ENCODE data around the gene WT1. TPM values are rescaled to one million over a fixed set of nuclear protein-coding genes. Genes with fewer than 3 reads are reported as not detected.
A peak's percentile ranks its signal among the peaks of the same experiment; 100 is the strongest.

Gene WT1
- polyA plus RNA-seq (2013, experiment 1 of 2) = not detected
- not detected for polyA plus RNA-seq (2013, experiment 2 of 2)

- no peak within 1 kb of the TSS for H2BK120ac ChIP-seq (ENCODE audit: low read depth, low read length)
- no peak within 1 kb of the TSS for H2BK12ac ChIP-seq (ENCODE audit: low read length)
- no peak within 1 kb of the TSS for H4K91ac ChIP-seq (ENCODE audit: low read depth, low read length, poor library complexity)
- H2BK5ac ChIP-seq (ENCODE audit: low read length) = no peak within 1 kb of the TSS
- H3K27me3 ChIP-seq (ENCODE audit: control insufficient read depth in 3 of 3, insufficient read depth in 3 of 3, low read depth in 1 of 3, low read length in 3 of 3) = peaks cover 84 to 99% (median 95%) of the 10 kb centered on the region in 3 experiments
- H3K9me3 ChIP-seq (replicated peaks in 1 of 2; ENCODE audit: control insufficient read depth in 2 of 2, insufficient read depth in 1 of 2, low read depth in 1 of 2, low read length in 2 of 2) = peaks cover 2 to 8% of the 10 kb centered on the region in 2 donors
- no peak within 1 kb of the TSS for H3K4ac ChIP-seq (ENCODE audit: low read length)
- H3K27ac ChIP-seq (replicated peaks; ENCODE audit: low read length) = no peak within 1 kb of the TSS
- no peaks in the 10 kb centered on the region for H3K36me3 ChIP-seq (replicated peaks in 1 of 2; ENCODE audit: control insufficient read depth in 2 of 2, insufficient read depth in 2 of 2, low read length in 2 of 2)
- no peak within 1 kb of the TSS for H2BK15ac ChIP-seq (ENCODE audit: low read length)
- H3K4me2 ChIP-seq (ENCODE audit: insufficient read depth, low read length, poor library complexity, severe bottlenecking) = peak within 1 kb of the TSS; percentile 48
- peak within 1 kb of the TSS; percentile 53 for H2AFZ ChIP-seq (ENCODE audit: low read length)
- peak within 1 kb of the TSS; percentile 81 for H3K18ac ChIP-seq (ENCODE audit: low read length)
- no CpG with 5 or more reads among the region's 25 CpGs for WGBS, 2 donors (ENCODE audit: extremely low coverage in 2 of 2, insufficient read length in 2 of 2, insufficient replicate concordance in 1 of 2)
- no peak within 1 kb of the TSS for H2AK5ac ChIP-seq (ENCODE audit: low read depth, low read length)
- H4K8ac ChIP-seq (ENCODE audit: low read depth, low read length) = no peak within 1 kb of the TSS
- no peaks in the 10 kb centered on the region for H3K79me1 ChIP-seq (ENCODE audit: low read depth, low read length)
- H3K23ac ChIP-seq (ENCODE audit: low read depth, low read length, poor library complexity) = peak within 1 kb of the TSS; percentile 86
- DNase-seq (ENCODE audit: low spot score) = no peak
- peak within 1 kb of the TSS; percentile 3 for H3K9ac ChIP-seq (ENCODE audit: low read depth, low read length, poor library complexity)
- H3K4me1 ChIP-seq (ENCODE audit: control insufficient read depth in 2 of 2, insufficient read depth in 1 of 2, low read depth in 1 of 2, low read length in 2 of 2) = peaks cover 0 to 8% of the 10 kb centered on the region in 2 donors
- no peak within 1 kb of the TSS for H3K4me3 ChIP-seq (ENCODE audit: low read length in 2 of 2)
- H3K14ac ChIP-seq (ENCODE audit: low read length) = no peak within 1 kb of the TSS
Measured at GRCh38 chr11:32435511-32435941, at the start of gene WT1. Gene WT1, minus strand, starts transcription at chr11:32435539.

- peak overlapping the region; percentile 32 for H3K4me2 ChIP-seq (ENCODE audit: insufficient read depth, low read length, poor library complexity, severe bottlenecking)
- no peak overlapping the region for H3K14ac ChIP-seq (ENCODE audit: low read length)
- H2BK5ac ChIP-seq (ENCODE audit: low read length) = no peak overlapping the region
- no peak overlapping the region for H3K4ac ChIP-seq (ENCODE audit: low read length)
- no peak overlapping the region for H2BK120ac ChIP-seq (ENCODE audit: low read depth, low read length)
- no peak overlapping the region for H4K8ac ChIP-seq (ENCODE audit: low read depth, low read length)
- no peak overlapping the region for H2AFZ ChIP-seq (ENCODE audit: low read length)
- H3K27ac ChIP-seq (replicated peaks; ENCODE audit: low read length) = peak overlapping the region; percentile 44
- H2AK5ac ChIP-seq (ENCODE audit: low read depth, low read length) = no peak overlapping the region
- H3K27me3 ChIP-seq (ENCODE audit: control insufficient read depth in 3 of 3, insufficient read depth in 3 of 3, low read depth in 1 of 3, low read length in 3 of 3) = peaks cover 0 to 11% (median 0%) of the 10 kb centered on the region in 3 experiments
- no CpG with 5 or more reads among the region's 4 CpGs for WGBS, 2 donors (ENCODE audit: extremely low coverage in 2 of 2, insufficient read length in 2 of 2, insufficient replicate concordance in 1 of 2)
- H3K23ac ChIP-seq (ENCODE audit: low read depth, low read length, poor library complexity) = no peak overlapping the region
- no peaks in the 10 kb centered on the region for H3K36me3 ChIP-seq (replicated peaks in 1 of 2; ENCODE audit: control insufficient read depth in 2 of 2, insufficient read depth in 2 of 2, low read length in 2 of 2)
- no peaks in the 10 kb centered on the region for H3K79me1 ChIP-seq (ENCODE audit: low read depth, low read length)
- H3K9ac ChIP-seq (ENCODE audit: low read depth, low read length, poor library complexity) = no peak overlapping the region
- H2BK15ac ChIP-seq (ENCODE audit: low read length) = no peak overlapping the region
- DNase-seq (ENCODE audit: low spot score) = peak; percentile 14
- H4K91ac ChIP-seq (ENCODE audit: low read depth, low read length, poor library complexity) = no peak overlapping the region
- no peaks in the 10 kb centered on the region for H3K9me3 ChIP-seq (replicated peaks in 1 of 2; ENCODE audit: control insufficient read depth in 2 of 2, insufficient read depth in 1 of 2, low read depth in 1 of 2, low read length in 2 of 2)
- H3K18ac ChIP-seq (ENCODE audit: low read length) = no peak overlapping the region
- peaks cover 0 to 7% of the 10 kb centered on the region in 2 donors for H3K4me1 ChIP-seq (ENCODE audit: control insufficient read depth in 2 of 2, insufficient read depth in 1 of 2, low read depth in 1 of 2, low read length in 2 of 2)
- H2BK12ac ChIP-seq (ENCODE audit: low read length) = no peak overlapping the region
- H3K4me3 ChIP-seq (ENCODE audit: low read length in 2 of 2) = no peak overlapping the region
Measured at GRCh38 chr11:32479291-32479690, 44.0 kb upstream of the WT1 start.

GRCh38 chr11:32478277-32478731, 43.0 kb upstream of the WT1 start:
- WGBS, 2 donors (ENCODE audit: extremely low coverage in 2 of 2, insufficient read length in 2 of 2, insufficient replicate concordance in 1 of 2) = no CpG with 5 or more reads among the region's 7 CpGs
- Histone ChIP-seq H2BK15ac (ENCODE audit: low read length) (no peak overlapping the region), H2BK120ac (ENCODE audit: low read depth, low read length) (no peak overlapping the region), H3K79me1 (ENCODE audit: low read depth, low read length) (no peaks in the 10 kb centered on the region), H3K36me3 (replicated peaks in 1 of 2; ENCODE audit: control insufficient read depth in 2 of 2, insufficient read depth in 2 of 2, low read length in 2 of 2) (no peaks in the 10 kb centered on the region), H3K4me1 (ENCODE audit: control insufficient read depth in 2 of 2, insufficient read depth in 1 of 2, low read depth in 1 of 2, low read length in 2 of 2) (peaks cover 0 to 7% of the 10 kb centered on the region in 2 donors), H2AK5ac (ENCODE audit: low read depth, low read length) (no peak overlapping the region), H2BK5ac (ENCODE audit: low read length) (no peak overlapping the region), H4K8ac (ENCODE audit: low read depth, low read length) (no peak overlapping the region), H3K4me3 (ENCODE audit: low read length in 2 of 2) (no peak overlapping the region), H3K14ac (ENCODE audit: low read length) (no peak overlapping the region), H2BK12ac (ENCODE audit: low read length) (no peak overlapping the region), H3K4me2 (ENCODE audit: insufficient read depth, low read length, poor library complexity, severe bottlenecking) (no peak overlapping the region), H3K27me3 (ENCODE audit: control insufficient read depth in 3 of 3, insufficient read depth in 3 of 3, low read depth in 1 of 3, low read length in 3 of 3) (peaks cover 0 to 11% (median 0%) of the 10 kb centered on the region in 3 experiments), H3K9ac (ENCODE audit: low read depth, low read length, poor library complexity) (no peak overlapping the region), H3K4ac (ENCODE audit: low read length) (no peak overlapping the region), H4K91ac (ENCODE audit: low read depth, low read length, poor library complexity) (no peak overlapping the region), H2AFZ (ENCODE audit: low read length) (no peak overlapping the region), H3K23ac (ENCODE audit: low read depth, low read length, poor library complexity) (no peak overlapping the region), H3K18ac (ENCODE audit: low read length) (no peak overlapping the region), H3K9me3 (replicated peaks in 1 of 2; ENCODE audit: control insufficient read depth in 2 of 2, insufficient read depth in 1 of 2, low read depth in 1 of 2, low read length in 2 of 2) (no peaks in the 10 kb centered on the region), H3K27ac (replicated peaks; ENCODE audit: low read length) (no peak overlapping the region)
- DNase-seq (ENCODE audit: low spot score) = no peak

GRCh38 chr11:32473282-32473909, 38.1 kb upstream of the WT1 start:
- no peaks in the 10 kb centered on the region for H3K4me1 ChIP-seq (ENCODE audit: control insufficient read depth in 2 of 2, insufficient read depth in 1 of 2, low read depth in 1 of 2, low read length in 2 of 2)
- no peak overlapping the region for H4K8ac ChIP-seq (ENCODE audit: low read depth, low read length)
- no peak overlapping the region for H2AFZ ChIP-seq (ENCODE audit: low read length)
- H4K91ac ChIP-seq (ENCODE audit: low read depth, low read length, poor library complexity) = no peak overlapping the region
- H3K27ac ChIP-seq (replicated peaks; ENCODE audit: low read length) = no peak overlapping the region
- no peak overlapping the region for H3K14ac ChIP-seq (ENCODE audit: low read length)
- no peak overlapping the region for H2BK12ac ChIP-seq (ENCODE audit: low read length)
- H3K9ac ChIP-seq (ENCODE audit: low read depth, low read length, poor library complexity) = no peak overlapping the region
- no CpG with 5 or more reads among the region's 5 CpGs for WGBS, 2 donors (ENCODE audit: extremely low coverage in 2 of 2, insufficient read length in 2 of 2, insufficient replicate concordance in 1 of 2)
- H2BK15ac ChIP-seq (ENCODE audit: low read length) = no peak overlapping the region
- no peak overlapping the region for H3K4me2 ChIP-seq (ENCODE audit: insufficient read depth, low read length, poor library complexity, severe bottlenecking)
- no peak overlapping the region for H2BK120ac ChIP-seq (ENCODE audit: low read depth, low read length)
- H3K23ac ChIP-seq (ENCODE audit: low read depth, low read length, poor library complexity) = no peak overlapping the region
- DNase-seq (ENCODE audit: low spot score) = no peak
- no peak overlapping the region for H3K18ac ChIP-seq (ENCODE audit: low read length)
- H3K4ac ChIP-seq (ENCODE audit: low read length) = no peak overlapping the region
- H2AK5ac ChIP-seq (ENCODE audit: low read depth, low read length) = no peak overlapping the region
- no peaks in the 10 kb centered on the region for H3K79me1 ChIP-seq (ENCODE audit: low read depth, low read length)
- H2BK5ac ChIP-seq (ENCODE audit: low read length) = no peak overlapping the region
- H3K36me3 ChIP-seq (replicated peaks in 1 of 2; ENCODE audit: control insufficient read depth in 2 of 2, insufficient read depth in 2 of 2, low read length in 2 of 2) = no peaks in the 10 kb centered on the region
- H3K27me3 ChIP-seq (ENCODE audit: control insufficient read depth in 3 of 3, insufficient read depth in 3 of 3, low read depth in 1 of 3, low read length in 3 of 3) = peaks cover 0 to 7% (median 0%) of the 10 kb centered on the region in 3 experiments
- no peaks in the 10 kb centered on the region for H3K9me3 ChIP-seq (replicated peaks in 1 of 2; ENCODE audit: control insufficient read depth in 2 of 2, insufficient read depth in 1 of 2, low read depth in 1 of 2, low read length in 2 of 2)
- no peak overlapping the region for H3K4me3 ChIP-seq (ENCODE audit: low read length in 2 of 2)
